NB4 (cell line): Measurements from ENCODE around the gene RUSC1.

ENCODE experiments used
- DNase-seq: peaks from one replicate; pipeline ENCODE4 v3.0.0; 2010; ENCODE audit warnings: low read depth
- H3K4me3 ChIP-seq: one replicate; pipeline ENCODE4 v1.5.1; 2011; ENCODE audit warnings: mild to moderate bottlenecking, low read depth, low read length, moderate library complexity
- MAX ChIP-seq: IDR thresholded peaks from 2 replicates; pipeline ENCODE4 v1.6.1; 2011; ENCODE audit warnings: low read depth, low read length
- MYC ChIP-seq: IDR thresholded peaks from 2 replicates; pipeline ENCODE4 v1.6.1; 2011; ENCODE audit warnings: low read depth, low read length
- POLR2A ChIP-seq: IDR thresholded peaks from 2 replicates; pipeline ENCODE4 v1.6.1; 2011; ENCODE audit warnings: mild to moderate bottlenecking; ENCODE audit not compliant: insufficient read length; ENCODE audit errors: extremely low read depth
- TF ChIP-seq, protein P1 (sequence below): IDR thresholded peaks from one replicate; pipeline ENCODE4 v1.5.1; 2012; ENCODE audit warnings: low read depth, low read length

Gene RUSC1, protein sequence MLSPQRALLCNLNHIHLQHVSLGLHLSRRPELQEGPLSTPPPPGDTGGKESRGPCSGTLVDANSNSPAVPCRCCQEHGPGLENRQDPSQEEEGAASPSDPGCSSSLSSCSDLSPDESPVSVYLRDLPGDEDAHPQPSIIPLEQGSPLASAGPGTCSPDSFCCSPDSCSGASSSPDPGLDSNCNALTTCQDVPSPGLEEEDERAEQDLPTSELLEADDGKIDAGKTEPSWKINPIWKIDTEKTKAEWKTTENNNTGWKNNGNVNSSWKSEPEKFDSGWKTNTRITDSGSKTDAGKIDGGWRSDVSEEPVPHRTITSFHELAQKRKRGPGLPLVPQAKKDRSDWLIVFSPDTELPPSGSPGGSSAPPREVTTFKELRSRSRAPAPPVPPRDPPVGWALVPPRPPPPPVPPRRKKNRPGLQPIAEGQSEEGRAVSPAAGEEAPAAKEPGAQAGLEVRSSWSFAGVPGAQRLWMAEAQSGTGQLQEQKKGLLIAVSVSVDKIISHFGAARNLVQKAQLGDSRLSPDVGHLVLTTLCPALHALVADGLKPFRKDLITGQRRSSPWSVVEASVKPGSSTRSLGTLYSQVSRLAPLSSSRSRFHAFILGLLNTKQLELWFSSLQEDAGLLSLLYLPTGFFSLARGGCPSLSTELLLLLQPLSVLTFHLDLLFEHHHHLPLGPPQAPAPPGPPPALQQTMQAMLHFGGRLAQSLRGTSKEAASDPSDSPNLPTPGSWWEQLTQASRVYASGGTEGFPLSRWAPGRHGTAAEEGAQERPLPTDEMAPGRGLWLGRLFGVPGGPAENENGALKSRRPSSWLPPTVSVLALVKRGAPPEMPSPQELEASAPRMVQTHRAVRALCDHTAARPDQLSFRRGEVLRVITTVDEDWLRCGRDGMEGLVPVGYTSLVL

GRCh38 chr1:155320661-155321617 is at the start of gene RUSC1:
TSS of gene RUSC1 (plus strand) at chr1:155320894. CDS start at chr1:155321774, 880 bp downstream.
- TF ChIP-seq, protein P1, sequence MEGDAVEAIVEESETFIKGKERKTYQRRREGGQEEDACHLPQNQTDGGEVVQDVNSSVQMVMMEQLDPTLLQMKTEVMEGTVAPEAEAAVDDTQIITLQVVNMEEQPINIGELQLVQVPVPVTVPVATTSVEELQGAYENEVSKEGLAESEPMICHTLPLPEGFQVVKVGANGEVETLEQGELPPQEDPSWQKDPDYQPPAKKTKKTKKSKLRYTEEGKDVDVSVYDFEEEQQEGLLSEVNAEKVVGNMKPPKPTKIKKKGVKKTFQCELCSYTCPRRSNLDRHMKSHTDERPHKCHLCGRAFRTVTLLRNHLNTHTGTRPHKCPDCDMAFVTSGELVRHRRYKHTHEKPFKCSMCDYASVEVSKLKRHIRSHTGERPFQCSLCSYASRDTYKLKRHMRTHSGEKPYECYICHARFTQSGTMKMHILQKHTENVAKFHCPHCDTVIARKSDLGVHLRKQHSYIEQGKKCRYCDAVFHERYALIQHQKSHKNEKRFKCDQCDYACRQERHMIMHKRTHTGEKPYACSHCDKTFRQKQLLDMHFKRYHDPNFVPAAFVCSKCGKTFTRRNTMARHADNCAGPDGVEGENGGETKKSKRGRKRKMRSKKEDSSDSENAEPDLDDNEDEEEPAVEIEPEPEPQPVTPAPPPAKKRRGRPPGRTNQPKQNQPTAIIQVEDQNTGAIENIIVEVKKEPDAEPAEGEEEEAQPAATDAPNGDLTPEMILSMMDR = no peak
- no peak for TF ChIP-seq POLR2A
- TF ChIP-seq MYC = no peak
- no peak for TF ChIP-seq MAX
- peak; percentile 15 for DNase-seq
- no peak within 1 kb of the TSS for H3K4me3 ChIP-seq

GRCh38 chr1:155272466-155273342 is 48.0 kb upstream of the RUSC1 start:
- TF ChIP-seq, protein P1 = no peak
- no peak for TF ChIP-seq MYC
- no peak for TF ChIP-seq POLR2A
- no peak for TF ChIP-seq MAX
- no peak for DNase-seq
- peak overlapping the region; percentile 97 for H3K4me3 ChIP-seq

GRCh38 chr1:155273343-155274245 is 47.1 kb upstream of the RUSC1 start, which contains the start of gene CLK2:
TSS of gene CLK2 (minus strand) at chr1:155273504. CDS start at chr1:155270977, 2,527 bp downstream.
- peak within 1 kb of the TSS; percentile 97 for H3K4me3 ChIP-seq
- TF ChIP-seq MYC = peak; percentile 99
- TF ChIP-seq POLR2A = peak; percentile 80
- TF ChIP-seq MAX = peak; percentile 100
- TF ChIP-seq, protein P1 = no peak

GRCh38 chr1:155277070-155277901 is 43.4 kb upstream of the RUSC1 start, which contains the start of gene HCN3:
TSS of gene HCN3 (plus strand) at chr1:155277463. CDS start at chr1:155277591, 128 bp downstream.
- H3K4me3 ChIP-seq = peak within 1 kb of the TSS; percentile 44
- peak; percentile 94 for DNase-seq
- TF ChIP-seq, protein P1 = peak; percentile 14
- TF ChIP-seq MYC = no peak
- peak; percentile 61 for TF ChIP-seq MAX
- no peak for TF ChIP-seq POLR2A

More at GRCh38 chr1:155273343-155274245, 47.1 kb upstream of the RUSC1 start, which contains the start of gene CLK2:
- DNase-seq = peak; percentile 99
